NCI-H345 treated with DMSO at 0.1 percent for 48 hours (cell line): ENCODE measurements around the gene CCDC85B.

ENCODE experiments used
- DNase-seq: peaks from one replicate; lab custom pipeline; 2025; ENCODE audit not compliant: unreplicated experiment; lab: John Stamatoyannopoulos, UW

Gene CCDC85B

GRCh38 chr11:65903715-65904114 lies 13.2 kb downstream of the CCDC85B start:
- DNase-seq = no peak

GRCh38 chr11:65906602-65907001 lies 16.1 kb downstream of the CCDC85B start:
- DNase-seq = no peak

- no peak for DNase-seq
These were observed 17.4 kb downstream of the CCDC85B start for GRCh38 chr11:65907878-65908277.

GRCh38 chr11:65911682-65912568 lies 21.5 kb downstream of the CCDC85B start:
- DNase-seq = no peak

- no peak for DNase-seq
These were observed 22.4 kb downstream of the CCDC85B start for GRCh38 chr11:65912845-65913244.

GRCh38 chr11:65915101-65915820 lies 24.8 kb downstream of the CCDC85B start:
- no peak for DNase-seq

- DNase-seq = no peak
These were observed 25.4 kb downstream of the CCDC85B start for GRCh38 chr11:65915821-65916251.

- DNase-seq = no peak
These were observed 25.9 kb downstream of the CCDC85B start for GRCh38 chr11:65916391-65916790.

- DNase-seq = no peak
These were observed 26.6 kb downstream of the CCDC85B start for GRCh38 chr11:65917077-65917433.

- no peak for DNase-seq
These were observed 27.1 kb downstream of the CCDC85B start for GRCh38 chr11:65917434-65918210.

- DNase-seq = no peak
These were observed 28.0 kb downstream of the CCDC85B start, which contains the start of gene C11orf68 for GRCh38 chr11:65918211-65919140. TSS of gene C11orf68 (minus strand) at chr11:65919062. CDS start at chr11:65919031, 31 bp downstream.

GRCh38 chr11:65919141-65919572 lies 28.7 kb downstream of the CCDC85B start, which contains the start of gene DRAP1:
TSS of gene DRAP1 (plus strand) at chr11:65919426. CDS start at chr11:65919502, 76 bp downstream.
- DNase-seq = peak; percentile 98

- DNase-seq = no peak
These were observed 29.3 kb downstream of the CCDC85B start for GRCh38 chr11:65919573-65920371.

- no peak for DNase-seq
These were observed 29.9 kb downstream of the CCDC85B start for GRCh38 chr11:65920372-65920802.

GRCh38 chr11:65921033-65921555 lies 30.6 kb downstream of the CCDC85B start:
- DNase-seq = no peak

GRCh38 chr11:65921876-65922275 lies 31.4 kb downstream of the CCDC85B start:
- no peak for DNase-seq

- DNase-seq = no peak
These were observed 32.1 kb downstream of the CCDC85B start for GRCh38 chr11:65922565-65922964.

GRCh38 chr11:65925397-65925796 lies 34.9 kb downstream of the CCDC85B start:
- no peak for DNase-seq

- DNase-seq = no peak
These were observed 37.5 kb downstream of the CCDC85B start for GRCh38 chr11:65927904-65928397.
